Fibroblast of mammary gland (primary cell): ENCODE data around the gene DOCK11.

ENCODE experiments used
- DNase-seq: peaks from one replicate; pipeline ENCODE4 v3.0.0-alpha.2; 2010; ENCODE audit warnings: low read depth
- H3K4me3 ChIP-seq: 2 replicates; pipeline ENCODE4 v1.5.1; 2011; ENCODE audit warnings: low read depth, mild to moderate bottlenecking, low read length, moderate library complexity; ENCODE audit not compliant: control insufficient read depth
- TF ChIP-seq, protein P1 (sequence below): conservative IDR thresholded peaks from 2 replicates; pipeline ENCODE4 v1.5.1; 2011; ENCODE audit warnings: low read depth, low read length, inconsistent platforms; ENCODE audit not compliant: control insufficient read depth, insufficient read depth

DOCK11 gene

GRCh38 chrX:118675966-118676349, 180.3 kb downstream of the DOCK11 start:
- no peak overlapping the region for H3K4me3 ChIP-seq
- DNase-seq, result no peak
- TF ChIP-seq, protein P1, sequence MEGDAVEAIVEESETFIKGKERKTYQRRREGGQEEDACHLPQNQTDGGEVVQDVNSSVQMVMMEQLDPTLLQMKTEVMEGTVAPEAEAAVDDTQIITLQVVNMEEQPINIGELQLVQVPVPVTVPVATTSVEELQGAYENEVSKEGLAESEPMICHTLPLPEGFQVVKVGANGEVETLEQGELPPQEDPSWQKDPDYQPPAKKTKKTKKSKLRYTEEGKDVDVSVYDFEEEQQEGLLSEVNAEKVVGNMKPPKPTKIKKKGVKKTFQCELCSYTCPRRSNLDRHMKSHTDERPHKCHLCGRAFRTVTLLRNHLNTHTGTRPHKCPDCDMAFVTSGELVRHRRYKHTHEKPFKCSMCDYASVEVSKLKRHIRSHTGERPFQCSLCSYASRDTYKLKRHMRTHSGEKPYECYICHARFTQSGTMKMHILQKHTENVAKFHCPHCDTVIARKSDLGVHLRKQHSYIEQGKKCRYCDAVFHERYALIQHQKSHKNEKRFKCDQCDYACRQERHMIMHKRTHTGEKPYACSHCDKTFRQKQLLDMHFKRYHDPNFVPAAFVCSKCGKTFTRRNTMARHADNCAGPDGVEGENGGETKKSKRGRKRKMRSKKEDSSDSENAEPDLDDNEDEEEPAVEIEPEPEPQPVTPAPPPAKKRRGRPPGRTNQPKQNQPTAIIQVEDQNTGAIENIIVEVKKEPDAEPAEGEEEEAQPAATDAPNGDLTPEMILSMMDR, result no peak

DNA sequence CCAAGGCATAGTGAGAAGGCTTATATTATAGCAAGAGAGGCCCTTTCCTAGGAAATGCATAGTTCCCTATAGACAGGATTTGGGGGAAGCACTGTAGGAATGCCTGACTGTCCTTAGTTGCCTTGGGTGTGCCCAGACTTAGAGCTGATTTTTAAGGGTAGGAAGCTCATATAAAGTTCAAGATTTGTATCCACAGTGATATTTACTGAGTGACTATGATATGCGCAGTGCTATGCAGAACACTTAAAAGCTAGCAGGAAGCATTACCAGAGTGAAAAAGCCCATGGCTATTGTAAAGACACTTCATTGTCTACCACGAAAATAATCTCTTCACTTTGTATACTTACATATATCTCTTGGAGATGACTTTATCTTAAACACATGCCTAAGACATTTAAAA, 181.7 kb downstream of the DOCK11 start:
- TF ChIP-seq, protein P1, result no peak
- no peak overlapping the region for H3K4me3 ChIP-seq
- no peak for DNase-seq

DNA sequence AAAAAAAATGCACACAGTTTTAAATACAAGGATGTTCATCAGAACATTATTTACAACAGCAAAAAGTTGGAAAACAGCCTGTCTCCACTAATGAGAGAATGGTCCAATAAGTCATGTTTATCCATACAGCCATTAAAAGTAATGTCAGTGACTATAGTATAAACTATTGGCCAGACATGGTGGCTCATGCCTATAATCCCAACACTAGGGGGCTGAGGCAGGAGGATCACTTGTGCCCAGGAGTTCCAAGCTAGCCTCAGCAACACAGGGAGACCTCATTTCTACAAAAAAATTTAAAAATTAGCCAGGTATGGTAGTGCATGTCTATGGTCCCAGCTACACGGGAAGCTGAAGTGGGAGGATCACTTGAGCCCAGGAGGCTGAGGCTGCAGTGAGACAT, 183.7 kb downstream of the DOCK11 start:
- DNase-seq, result no peak
- TF ChIP-seq, protein P1, result no peak
- no peak overlapping the region for H3K4me3 ChIP-seq

GRCh38 chrX:118682258-118683014, 186.8 kb downstream of the DOCK11 start:
- no peak overlapping the region for H3K4me3 ChIP-seq
- no peak for DNase-seq
- TF ChIP-seq, protein P1, result no peak

GRCh38 chrX:118685393-118685792, 189.8 kb downstream of the DOCK11 start:
- TF ChIP-seq, protein P1, result no peak
- no peak for DNase-seq
- no peak overlapping the region for H3K4me3 ChIP-seq

- TF ChIP-seq, protein P1, result no peak
- no peak for DNase-seq
- H3K4me3 ChIP-seq, result no peak overlapping the region
Observed at GRCh38 chrX:118688935-118689334, 193.3 kb downstream of the DOCK11 start.
